PC-3 (cell line): ENCODE results near the gene CDH22. TPM values are rescaled to one million over a fixed set of nuclear protein-coding genes. Genes with fewer than 3 reads are reported as not detected.

Experiments used
- ATAC-seq: fragments of 200-7000 bp; cut with Tn5 transposase; 2 replicates; pipeline ENCODE4 v1.9.1; 2020; ENCODE audit warnings: mild to moderate bottlenecking, moderate library complexity
- Bru-seq: library from RNA; stranded (reverse); fragments of 400-500 nt; gene quantifications from one replicate; lab custom pipeline; 2021; lab: Mats Ljungman, UMichigan
- BruChase-seq, 2 experiments: library from RNA; stranded (reverse); fragments of 400-500 nt; gene quantifications; one replicate each; lab custom pipeline; 2021; lab: Mats Ljungman, UMichigan
- BruUV-seq: library from RNA; stranded (reverse); fragments of 400-500 nt; replicated peaks from 2 replicates; lab custom pipeline; 2021; lab: Mats Ljungman, UMichigan
- CTCF ChIA-PET: fragments of 300-600 bp; sonication (Branson Sonifier 250); formaldehyde crosslinking; loops from one replicate; lab custom pipeline; 2022; ENCODE audit warnings: antibody characterized with exemption; lab: Charles Lee
- POLR2A ChIA-PET: fragments of 300-600 bp; sonication (Branson Sonifier 250); formaldehyde crosslinking; loops from one replicate; lab custom pipeline; 2022; ENCODE audit warnings: antibody characterized with exemption; ENCODE audit not compliant: unreplicated experiment; lab: Charles Lee
- DNase-seq: peaks from one replicate; pipeline ENCODE4 v3.0.0-alpha.2; 2015
- H2AFZ ChIP-seq: fragments of 300-600 bp; sonication (generic); 2 replicates; pipeline ENCODE4 v1.6.0; 2016; ENCODE audit warnings: antibody characterized with exemption, low read length
- H3F3A ChIP-seq: fragments of 300-600 bp; sonication (generic); one replicate; pipeline ENCODE4 v1.6.0; 2017; ENCODE audit warnings: antibody characterized with exemption, low read length, control low read depth, mild to moderate bottlenecking; ENCODE audit not compliant: unreplicated experiment
- H3K27ac ChIP-seq: fragments of 300-600 bp; sonication (generic); 2 replicates; pipeline ENCODE4 v1.5.1; 2016; ENCODE audit warnings: mild to moderate bottlenecking, low read length
- H3K27me3 ChIP-seq: fragments of 300-600 bp; sonication (generic); 2 replicates; pipeline ENCODE4 v1.6.1; 2016; ENCODE audit warnings: low read length, mixed read lengths
- H3K36me3 ChIP-seq: fragments of 300-600 bp; sonication (generic); 2 replicates; pipeline ENCODE4 v1.6.1; 2016; ENCODE audit warnings: low read depth, mixed run types, low read length, mixed read lengths
- H3K4me1 ChIP-seq: fragments of 300-600 bp; sonication (generic); 2 replicates; pipeline ENCODE4 v1.5.1; 2016; ENCODE audit warnings: low read length; ENCODE audit not compliant: insufficient read depth
- H3K4me2 ChIP-seq: fragments of 300-600 bp; sonication (generic); 2 replicates; pipeline ENCODE4 v1.6.0; 2016; ENCODE audit warnings: low read length
- H3K4me3 ChIP-seq: fragments of 300-600 bp; sonication (generic); 2 replicates; pipeline ENCODE4 v1.5.1; 2016; ENCODE audit warnings: mild to moderate bottlenecking, low read length, mixed read lengths
- H3K79me2 ChIP-seq: fragments of 300-600 bp; sonication (generic); 2 replicates; pipeline ENCODE4 v1.6.1; 2017; ENCODE audit warnings: low read length, mixed read lengths
- H3K9ac ChIP-seq: fragments of 300-600 bp; sonication (generic); 2 replicates; pipeline ENCODE4 v1.6.0; 2016; ENCODE audit warnings: mild to moderate bottlenecking, low read length
- H3K9me2 ChIP-seq: fragments of 300-600 bp; sonication (generic); replicated peaks from 2 replicates; pipeline ENCODE4 v1.6.1; 2016; ENCODE audit warnings: mixed run types, low read length, mixed read lengths
- H3K9me3 ChIP-seq: fragments of 300-600 bp; sonication (generic); 2 replicates; pipeline ENCODE4 v1.6.1; 2016; ENCODE audit warnings: low read length, mixed read lengths
- H4K20me1 ChIP-seq: fragments of 300-600 bp; sonication (generic); 2 replicates; pipeline ENCODE4 v1.6.1; 2016; ENCODE audit warnings: low read length, mixed read lengths
- CTCF ChIP-seq: fragments of 300-600 bp; sonication (generic); conservative IDR thresholded peaks from 2 replicates; pipeline ENCODE4 v1.5.1; 2017; ENCODE audit warnings: antibody characterized with exemption, low read depth, mild to moderate bottlenecking, low read length
- EZH2 ChIP-seq: fragments of 300-600 bp; sonication (generic); IDR thresholded peaks from one replicate; pipeline ENCODE4 v1.6.1; 2017; ENCODE audit warnings: antibody characterized with exemption, mild to moderate bottlenecking, low read length; ENCODE audit not compliant: unreplicated experiment
- EZH2phosphoT487 ChIP-seq: fragments of 300-600 bp; sonication (generic); IDR thresholded peaks from 2 replicates; pipeline ENCODE4 v1.6.1; 2018; ENCODE audit warnings: mild to moderate bottlenecking, antibody characterized with exemption, low read length, borderline replicate concordance
- intact Hi-C: fragments of 100-400 bp; cut with micrococcal nuclease; formaldehyde crosslinking; loops from 2 replicates; pipeline ENCODE4 v1.9.0; 2023
- long read RNA-seq: library from polyadenylated mRNA; unstranded; transcript quantifications from one replicate; pipeline ENCODE4 v2.0.0, GENCODE V29; 2021; ENCODE audit not compliant: unreplicated experiment
- total RNA-seq: library from RNA; depleted of rRNA; stranded (reverse); fragments of >200 nt; gene quantifications from 2 replicates; pipeline ENCODE4 v1.2.3, GENCODE V29; 2014; rRNA removed

CDH22 gene, protein sequence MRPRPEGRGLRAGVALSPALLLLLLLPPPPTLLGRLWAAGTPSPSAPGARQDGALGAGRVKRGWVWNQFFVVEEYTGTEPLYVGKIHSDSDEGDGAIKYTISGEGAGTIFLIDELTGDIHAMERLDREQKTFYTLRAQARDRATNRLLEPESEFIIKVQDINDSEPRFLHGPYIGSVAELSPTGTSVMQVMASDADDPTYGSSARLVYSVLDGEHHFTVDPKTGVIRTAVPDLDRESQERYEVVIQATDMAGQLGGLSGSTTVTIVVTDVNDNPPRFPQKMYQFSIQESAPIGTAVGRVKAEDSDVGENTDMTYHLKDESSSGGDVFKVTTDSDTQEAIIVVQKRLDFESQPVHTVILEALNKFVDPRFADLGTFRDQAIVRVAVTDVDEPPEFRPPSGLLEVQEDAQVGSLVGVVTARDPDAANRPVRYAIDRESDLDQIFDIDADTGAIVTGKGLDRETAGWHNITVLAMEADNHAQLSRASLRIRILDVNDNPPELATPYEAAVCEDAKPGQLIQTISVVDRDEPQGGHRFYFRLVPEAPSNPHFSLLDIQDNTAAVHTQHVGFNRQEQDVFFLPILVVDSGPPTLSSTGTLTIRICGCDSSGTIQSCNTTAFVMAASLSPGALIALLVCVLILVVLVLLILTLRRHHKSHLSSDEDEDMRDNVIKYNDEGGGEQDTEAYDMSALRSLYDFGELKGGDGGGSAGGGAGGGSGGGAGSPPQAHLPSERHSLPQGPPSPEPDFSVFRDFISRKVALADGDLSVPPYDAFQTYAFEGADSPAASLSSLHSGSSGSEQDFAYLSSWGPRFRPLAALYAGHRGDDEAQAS
- total RNA-seq = not detected in 2 replicates
- percentile 3 among the genes with signal in this experiment for Bru-seq, nascent RNA
- BruChase-seq, experiment 1, labeled RNA remaining after a 6-hour chase = percentile 3 among the genes with signal in this experiment
- BruChase-seq, experiment 2, labeled RNA remaining after a 2-hour chase = percentile 3 among the genes with signal in this experiment
- long read RNA-seq = 0 reads

- Histone ChIP-seq H3K9me2 (no peaks in the 10 kb centered on the region), H3K4me1 (no peaks in the 10 kb centered on the region), H3K79me2 (no peaks in the 10 kb centered on the region), H3K27me3 (peaks cover 81% of the 10 kb centered on the region), H2AFZ (peak within 1 kb of the TSS; percentile 23; the same call in 1 of the 2 replicates), H4K20me1 (no peaks in the 10 kb centered on the region), H3K9ac (no peak within 1 kb of the TSS), H3K36me3 (no peaks in the 10 kb centered on the region), H3K4me2 (peak within 1 kb of the TSS; percentile 63), H3K4me3 (peak within 1 kb of the TSS; percentile 41; the same call in 1 of the 2 replicates), H3K27ac (no peak within 1 kb of the TSS), H3F3A (no peaks in the 10 kb centered on the region), H3K9me3 (no peaks in the 10 kb centered on the region)
- BruUV-seq = no TSS peak
- DNase-seq = peak; percentile 25
- ChIA-PET CTCF (no interaction called here), POLR2A (no interaction called here)
- intact Hi-C loops = no loop called here
- ATAC-seq = peak; percentile 54
- TF ChIP-seq EZH2phosphoT487 (peak; percentile 7; the same call in 1 of the 2 replicates), EZH2 (no peak), CTCF (peak; percentile 42)
These were observed at the start of gene CDH22 for GRCh38 chr20:46308258-46309157. TSS of gene CDH22 (minus strand) at chr20:46308498. CDS start at chr20:46251294, 57,204 bp downstream.

DNA sequence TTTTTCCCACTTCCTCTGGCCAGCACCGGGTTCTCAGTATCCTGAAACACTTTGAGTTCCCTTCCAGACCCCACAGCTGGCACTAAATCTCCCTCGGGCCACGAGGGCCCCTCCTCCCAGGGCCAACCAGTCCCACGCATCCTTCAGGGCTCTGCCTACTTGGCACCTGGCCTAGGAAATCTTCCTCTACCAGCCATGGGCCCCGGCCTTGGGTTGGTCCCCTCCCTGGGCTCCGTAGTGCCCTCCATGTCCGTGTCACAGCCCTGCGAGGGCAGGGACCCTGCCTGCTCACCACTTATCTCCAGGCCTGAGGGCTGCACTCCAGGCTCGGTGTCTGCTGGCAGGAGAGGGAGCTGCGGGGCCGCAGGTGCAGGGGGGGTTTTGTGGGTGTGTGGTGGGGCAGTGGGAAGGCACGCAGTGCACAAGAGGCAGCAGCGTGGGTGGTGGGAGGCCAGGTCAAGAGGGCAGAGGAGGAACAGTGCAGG is 48.8 kb upstream of the CDH22 start:
- 0 out of 2 replicates have a peak, but pooled peaks have one; percentile 12 for ATAC-seq
- Histone ChIP-seq H3K9ac (no peak overlapping the region), H3K9me3 (no peaks in the 10 kb centered on the region), H3K79me2 (peaks cover 17% of the 10 kb centered on the region), H3K9me2 (no peaks in the 10 kb centered on the region), H3F3A (no peaks in the 10 kb centered on the region), H4K20me1 (peaks cover 13% of the 10 kb centered on the region), H2AFZ (no peak overlapping the region), H3K27ac (no peak overlapping the region), H3K4me2 (no peak overlapping the region), H3K4me1 (no peaks in the 10 kb centered on the region), H3K4me3 (no peak overlapping the region), H3K27me3 (no peaks in the 10 kb centered on the region), H3K36me3 (peaks cover 10% of the 10 kb centered on the region; the same call in 1 of the 2 replicates)
- no TSS peak for BruUV-seq
- intact Hi-C loops = no loop called here
- no peak for TF ChIP-seq EZH2
- TF ChIP-seq EZH2phosphoT487 = no peak
- TF ChIP-seq CTCF = no peak
- DNase-seq = no peak
- ChIA-PET POLR2A (no interaction called here), CTCF (no interaction called here)
